HuH-7 (cell line): ENCODE results near the gene FBXL15.

Experiments used
- DNase-seq: peaks from one replicate; pipeline ENCODE4 v3.0.0; 2011; ENCODE audit warnings: low spot score

Gene FBXL15

DNA sequence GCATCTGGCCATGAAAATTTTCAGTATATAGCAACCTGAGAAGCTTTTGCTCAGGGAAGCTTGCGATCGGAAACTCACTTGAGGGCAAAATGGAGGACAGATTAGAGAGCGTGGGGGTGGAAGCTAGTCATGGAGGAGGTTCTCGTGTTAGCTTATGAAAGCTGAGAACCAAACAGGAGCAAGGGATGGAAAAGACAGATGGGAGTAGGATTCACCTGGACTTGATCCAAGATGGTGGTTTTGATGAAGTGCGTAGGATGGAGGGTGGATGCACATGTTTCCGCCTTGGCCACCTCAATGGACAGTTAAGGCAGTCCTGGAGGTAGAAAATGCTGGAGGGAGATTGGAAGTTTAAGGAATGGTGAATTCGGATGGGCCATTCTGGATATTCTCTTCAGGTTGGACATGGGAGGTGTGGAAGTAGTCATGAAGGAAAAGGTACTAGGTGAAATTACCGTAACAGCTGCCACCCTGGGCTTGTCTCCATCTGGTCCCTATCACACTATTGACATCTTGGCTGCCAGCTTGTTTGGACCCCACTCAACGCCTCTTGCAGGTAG lies 37.0 kb downstream of the FBXL15 start:
- no peak for DNase-seq

DNA sequence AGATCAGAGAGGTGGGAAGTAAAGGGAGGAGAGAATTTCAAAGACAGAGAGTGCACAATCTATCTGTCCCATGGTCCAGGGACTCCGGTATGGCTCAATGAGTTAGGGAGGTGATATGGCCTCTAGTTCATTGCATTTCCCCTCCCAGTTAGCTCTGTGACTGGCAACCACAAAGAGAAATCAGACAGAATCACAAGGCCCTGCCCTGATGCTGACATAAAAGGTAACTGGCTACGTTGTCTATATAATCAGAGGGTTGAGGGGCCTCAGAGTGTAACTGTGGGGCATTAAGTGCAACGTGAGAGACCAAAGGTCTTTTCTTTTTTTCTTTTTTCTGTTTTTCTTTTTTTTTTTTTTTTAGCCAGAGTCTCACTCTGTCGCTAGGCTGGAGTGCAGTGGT lies 38.0 kb downstream of the FBXL15 start:
- no peak for DNase-seq

DNA sequence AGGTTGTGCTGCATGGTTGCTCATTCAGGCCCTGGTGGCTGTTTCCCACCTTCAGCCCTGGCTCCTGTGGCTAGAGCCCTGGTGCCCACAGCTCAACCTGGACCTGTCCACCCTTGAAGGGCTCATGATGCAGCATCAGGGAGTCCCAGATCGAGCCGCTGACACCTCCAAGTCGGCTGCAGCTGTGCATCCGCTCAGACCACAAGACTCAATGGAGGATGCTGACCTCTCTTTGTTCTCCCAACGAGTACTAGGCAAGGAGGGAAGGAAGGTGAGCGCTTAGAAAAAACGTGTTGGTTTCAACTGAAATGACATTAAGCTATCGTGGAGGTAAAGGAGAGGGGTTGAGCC lies 40.2 kb downstream of the FBXL15 start:
- DNase-seq = no peak

DNA sequence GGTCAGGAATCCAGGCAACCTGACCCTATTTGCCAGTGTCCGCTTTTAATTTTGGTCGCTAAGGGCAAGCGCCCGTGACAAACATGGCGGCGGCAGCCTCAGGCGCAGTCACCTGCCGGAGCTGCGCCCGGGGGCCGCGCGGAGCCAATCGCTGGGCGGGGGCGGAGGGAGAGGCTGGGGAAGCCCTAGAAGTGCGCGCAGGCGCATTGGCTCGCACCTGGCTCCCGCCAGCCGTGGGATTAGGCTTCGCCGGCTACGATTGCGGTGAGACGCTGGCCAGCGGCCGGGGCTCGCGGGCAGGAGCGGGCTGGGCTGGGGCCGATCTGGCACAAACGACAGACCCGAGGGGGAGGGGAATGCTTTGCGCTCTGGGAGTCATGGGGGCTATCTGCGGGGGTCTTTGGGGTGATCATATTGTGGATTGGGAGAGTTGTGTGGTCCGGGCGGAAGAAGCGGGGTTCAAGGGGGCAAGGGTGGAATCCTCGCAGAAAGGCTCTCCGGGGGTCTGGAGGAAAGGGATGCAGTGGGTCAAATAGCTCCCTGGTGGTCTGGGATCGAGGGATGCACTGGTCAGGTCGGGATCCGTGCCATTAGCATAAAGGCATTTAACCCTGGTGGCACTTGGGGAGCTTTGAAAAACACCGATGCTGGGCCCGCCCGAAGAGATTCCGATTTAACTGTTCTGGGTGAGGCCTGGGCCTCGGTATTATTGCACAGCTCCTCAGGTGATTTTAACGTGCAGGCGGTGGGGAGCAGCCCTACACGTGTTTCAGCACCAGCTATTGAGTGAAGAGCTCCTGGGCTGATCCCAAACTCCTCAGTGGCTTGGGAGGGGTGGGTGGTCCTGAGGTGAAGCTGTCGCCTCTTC lies 40.8 kb downstream of the FBXL15 start:
- DNase-seq = peak; percentile 97

DNA sequence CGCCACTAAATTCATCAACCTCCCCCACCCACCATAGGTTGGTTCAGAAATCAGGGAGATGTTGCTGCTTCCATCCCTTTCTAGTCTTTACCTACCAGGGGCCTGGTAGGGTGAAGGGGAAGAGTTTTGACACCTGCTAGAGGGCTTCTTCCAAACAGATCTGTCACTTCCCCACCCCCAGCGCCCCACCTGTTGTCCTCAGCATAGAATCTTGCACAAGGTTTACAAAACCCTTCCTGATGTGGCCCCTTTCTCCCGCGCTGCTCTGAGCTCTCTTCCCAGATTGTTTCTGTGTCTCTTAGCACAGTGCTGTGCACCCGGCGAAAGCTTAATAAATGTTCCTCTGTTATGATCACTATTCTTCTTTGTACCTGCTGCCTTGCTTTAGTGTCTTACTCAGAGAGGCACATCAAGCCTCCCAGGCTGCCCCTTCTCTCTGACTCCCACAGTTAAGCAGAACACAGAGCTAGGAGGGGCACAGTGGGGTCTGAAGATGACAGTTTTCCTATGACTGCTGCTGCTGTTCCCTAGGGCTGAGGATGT lies 41.9 kb downstream of the FBXL15 start:
- DNase-seq = no peak

DNA sequence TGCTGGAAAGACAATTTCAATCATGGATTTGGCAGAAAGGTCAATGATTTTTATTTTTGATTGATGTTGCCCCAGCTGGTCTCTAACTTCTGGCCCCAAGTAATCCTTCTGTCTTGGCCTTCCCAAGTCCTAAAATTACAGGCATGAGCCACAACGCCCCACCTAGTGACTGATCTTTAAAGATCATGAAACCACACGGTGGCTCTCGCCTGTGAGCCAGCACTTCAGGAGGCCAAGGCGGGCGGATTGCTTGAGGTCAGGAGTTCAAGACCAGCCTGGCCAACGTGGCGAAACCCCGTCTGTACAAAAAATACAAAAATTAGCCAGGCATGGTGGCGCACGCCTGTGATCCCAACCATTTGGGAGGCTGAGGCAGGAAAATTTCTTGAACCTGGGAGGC lies 43.3 kb downstream of the FBXL15 start:
- DNase-seq = no peak

DNA sequence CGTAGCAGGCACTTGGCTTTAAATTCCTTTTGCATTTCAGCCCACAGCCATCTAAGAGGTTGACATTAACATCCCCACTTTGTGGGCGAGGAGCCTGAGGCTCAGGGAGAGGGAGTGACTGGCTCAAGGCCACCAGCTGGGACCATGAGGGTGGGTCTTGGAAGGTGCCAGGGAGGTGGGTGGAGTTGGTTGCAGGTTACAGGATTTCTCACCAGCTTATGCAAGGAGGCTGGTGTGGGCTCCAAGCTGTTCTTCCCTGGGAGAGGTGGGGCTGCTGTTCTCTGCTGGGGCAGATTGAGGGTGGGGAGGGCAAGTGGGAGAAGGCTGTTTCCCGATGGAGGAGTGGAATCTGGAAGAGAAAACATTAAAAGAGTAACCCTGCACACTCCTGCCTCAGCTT lies 44.8 kb downstream of the FBXL15 start:
- DNase-seq = no peak

DNA sequence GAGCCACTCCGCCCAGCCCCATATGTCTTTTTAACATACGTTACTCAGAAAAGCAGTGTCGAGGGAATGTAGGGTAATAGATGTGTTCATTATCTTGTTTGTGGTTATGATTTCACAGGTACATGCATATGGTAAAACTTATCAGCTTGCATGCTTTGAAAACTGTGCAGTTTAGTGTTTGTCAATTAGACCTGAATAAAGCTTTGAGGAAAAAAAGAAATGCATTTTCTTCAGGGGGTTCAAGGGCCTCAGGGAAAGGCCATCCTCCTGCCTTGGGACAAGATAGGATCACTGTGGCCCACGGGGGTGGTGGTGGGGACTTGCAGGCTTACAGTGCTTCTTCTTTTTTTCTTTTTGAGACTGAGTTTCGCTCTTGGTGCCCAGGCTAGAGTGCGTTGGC lies 46.7 kb downstream of the FBXL15 start:
- no peak for DNase-seq

DNA sequence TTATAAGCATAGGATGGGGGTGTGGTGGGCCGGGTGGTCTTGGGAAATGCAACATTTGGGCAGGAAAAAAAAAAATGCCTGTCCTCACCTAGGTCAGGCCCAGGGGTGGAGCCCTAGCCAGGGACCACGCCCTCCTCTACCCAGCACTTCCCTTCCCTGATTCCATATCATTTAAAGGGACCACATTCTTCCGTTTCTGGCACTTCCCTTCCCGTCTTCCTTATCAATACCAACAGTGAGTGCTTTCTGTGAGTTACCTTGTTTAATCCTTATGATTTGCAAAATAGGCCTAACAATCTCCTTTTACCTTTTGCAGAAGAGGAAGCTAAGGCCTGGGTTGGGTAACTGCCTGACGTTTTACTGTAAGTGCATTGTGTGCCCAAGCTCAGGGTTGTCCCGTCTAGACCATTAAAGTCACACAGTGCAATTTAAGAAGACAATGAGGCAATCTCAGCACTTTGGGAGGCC lies 47.4 kb downstream of the FBXL15 start:
- no peak for DNase-seq

DNA sequence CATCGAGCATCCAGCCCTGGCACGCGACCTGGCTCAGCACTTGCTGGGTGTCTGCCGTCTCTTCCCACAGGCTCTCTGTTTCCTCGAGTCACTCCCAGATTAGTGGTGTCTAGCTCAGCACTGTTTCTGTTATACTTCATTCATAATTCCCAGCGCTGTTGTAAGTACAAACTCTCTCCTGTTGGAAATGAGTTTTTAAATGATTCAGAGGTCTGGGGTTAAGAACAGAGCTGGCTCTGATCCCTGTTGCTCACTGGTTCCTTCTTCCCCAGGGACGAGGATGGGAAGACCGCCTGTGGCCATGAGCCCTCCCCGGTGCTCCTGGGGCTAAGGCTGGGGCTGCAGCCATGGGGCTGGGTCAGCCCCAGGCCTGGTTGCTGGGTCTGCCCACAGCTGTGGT lies 48.0 kb downstream of the FBXL15 start:
- DNase-seq = no peak

DNA sequence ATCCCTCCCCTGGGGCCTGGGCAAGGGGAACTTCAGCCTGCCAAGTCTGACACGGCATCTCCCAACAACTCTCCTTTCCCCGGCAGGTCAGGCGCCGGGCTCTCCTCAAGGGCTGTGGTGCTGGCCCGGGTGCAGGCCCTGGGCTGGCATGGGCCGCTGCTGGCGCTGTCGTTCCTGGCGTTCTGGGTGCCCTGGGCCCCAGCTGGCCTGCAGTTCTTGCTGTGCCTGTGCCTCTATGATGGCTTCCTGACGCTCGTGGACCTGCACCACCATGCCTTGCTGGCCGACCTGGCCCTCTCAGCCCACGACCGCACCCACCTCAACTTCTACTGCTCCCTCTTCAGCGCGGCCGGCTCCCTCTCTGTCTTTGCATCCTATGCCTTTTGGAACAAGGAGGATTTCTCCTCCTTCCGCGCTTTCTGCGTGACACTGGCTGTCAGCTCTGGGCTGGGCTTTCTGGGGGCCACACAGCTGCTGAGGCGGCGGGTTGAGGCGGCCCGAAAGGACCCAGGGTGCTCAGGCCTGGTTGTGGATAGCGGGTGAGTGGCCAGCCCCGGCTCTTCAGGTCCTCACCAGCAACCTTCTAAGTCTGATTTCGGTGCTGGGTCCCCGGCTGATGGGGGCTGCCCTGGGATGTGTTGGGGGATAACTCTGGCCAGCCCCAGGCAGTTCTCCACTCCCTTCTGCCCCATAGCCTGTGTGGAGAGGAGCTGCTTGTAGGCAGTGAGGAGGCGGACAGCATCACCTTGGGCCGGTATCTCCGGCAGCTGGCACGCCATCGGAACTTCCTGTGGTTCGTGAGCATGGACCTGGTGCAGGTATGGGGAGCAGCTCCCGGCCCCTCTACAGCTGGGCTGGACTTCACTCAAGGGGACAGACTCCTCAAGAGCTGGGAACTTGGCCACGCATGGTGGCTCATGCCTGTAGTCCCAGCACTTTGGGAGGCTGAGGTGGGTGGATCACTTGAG lies 50.2 kb downstream of the FBXL15 start:
- no peak for DNase-seq
